H1 (cell line): ENCODE measurements around the gene RNF224. TPM values are rescaled to one million over a fixed set of nuclear protein-coding genes. Genes with fewer than 3 reads are reported as not detected.
A peak's percentile ranks its signal among the peaks of the same experiment; 100 is the strongest.

Source experiments
- CTCF ChIA-PET: fragments of 300-600 bp; sonication (Branson Sonifier 250); formaldehyde crosslinking; loops from one replicate; lab custom pipeline; 2021; ENCODE audit not compliant: partially characterized antibody; lab: Charles Lee
- POLR2A ChIA-PET: fragments of 300-600 bp; sonication (Branson Sonifier 250); formaldehyde crosslinking; loops from one replicate; lab custom pipeline; 2021; ENCODE audit warnings: inconsistent platforms; ENCODE audit not compliant: partially characterized antibody; lab: Charles Lee
- DNase-seq, 2 experiments: peaks; one replicate each; pipeline versions ENCODE4 v3.0.0 to v3.0.0-alpha.2; 2010 to 2022; ENCODE audit warnings: low spot score in 2 of 2, low read depth in 1 of 2, mixed read lengths in 1 of 2
- FAIRE-seq: peaks from 2 replicates; lab custom pipeline; 2011; peaks lifted over from hg19 to GRCh38; lab: Jason Lieb, UNC
- H2AFZ ChIP-seq: 2 replicates; pipeline ENCODE4 v1.8.1; 2012; ENCODE audit warnings: low read length, inconsistent platforms
- H2AK5ac ChIP-seq: 2 replicates; pipeline ENCODE4 v1.6.1; 2013; ENCODE audit warnings: low read depth, low read length
- H2BK120ac ChIP-seq: replicated peaks from 2 replicates; pipeline ENCODE3; 2013; ENCODE audit warnings: low read depth, low read length, inconsistent platforms
- H2BK12ac ChIP-seq: 2 replicates; pipeline ENCODE4 v1.6.1; 2013; ENCODE audit warnings: low read depth, low read length
- H2BK15ac ChIP-seq: 2 replicates; pipeline ENCODE4 v1.6.1; 2013; ENCODE audit warnings: low read length
- H2BK20ac ChIP-seq: 2 replicates; pipeline ENCODE4 v1.6.1; 2013; ENCODE audit warnings: low read length
- H2BK5ac ChIP-seq: 2 replicates; pipeline ENCODE4 v1.6.1; 2013; ENCODE audit warnings: low read depth, low read length
- H3K14ac ChIP-seq: 2 replicates; pipeline ENCODE4 v1.6.1; 2013; ENCODE audit warnings: inconsistent platforms; ENCODE audit not compliant: insufficient read length
- H3K18ac ChIP-seq: 2 replicates; pipeline ENCODE4 v1.6.1; 2013; ENCODE audit warnings: low read length; ENCODE audit errors: extremely low read depth
- H3K23ac ChIP-seq: 2 replicates; pipeline ENCODE4 v1.6.1; 2013; ENCODE audit warnings: inconsistent platforms; ENCODE audit not compliant: insufficient read length
- H3K23me2 ChIP-seq: 2 replicates; pipeline ENCODE4 v1.6.1; 2013; ENCODE audit warnings: low read depth, low read length
- H3K27ac ChIP-seq: 2 replicates; pipeline ENCODE4 v1.6.1; 2011; ENCODE audit warnings: low read depth, low read length, inconsistent platforms
- H3K27me3 ChIP-seq, 4 experiments: replicated peaks in 1 of 4; 1 replicate in 1 of 4; 2 replicates in 3 of 4; pipeline versions ENCODE4 v1.6.1 to v1.8.1; 2011 to 2013; ENCODE audit warnings: low read length in 3 of 4, mild to moderate bottlenecking in 3 of 4, inconsistent platforms in 2 of 4, mixed read lengths in 2 of 4, moderate library complexity in 1 of 4; ENCODE audit not compliant: control insufficient read depth in 3 of 4, insufficient read depth in 3 of 4; ENCODE audit errors: extremely low read depth in 1 of 4
- H3K36me3 ChIP-seq, 4 experiments: 2 replicates each; pipeline versions ENCODE4 v1.6.1 to v1.8.1; 2011 to 2013; ENCODE audit warnings: mild to moderate bottlenecking in 4 of 4, low read length in 3 of 4, moderate library complexity in 2 of 4, control low read depth in 1 of 4, inconsistent platforms in 1 of 4; ENCODE audit not compliant: insufficient read depth in 4 of 4, control insufficient read depth in 2 of 4
- H3K4ac ChIP-seq: replicated peaks from 2 replicates; pipeline ENCODE3; 2013; ENCODE audit warnings: low read length, low read depth, mixed read lengths, inconsistent platforms; ENCODE audit not compliant: insufficient read length
- H3K4me1 ChIP-seq, 4 experiments: replicated peaks in 1 of 4; 1 replicate in 1 of 4; 2 replicates in 3 of 4; pipeline versions ENCODE4 v1.6.1 to v1.8.1; 2011 to 2013; ENCODE audit warnings: low read length in 3 of 4, inconsistent platforms in 2 of 4, mixed read lengths in 1 of 4; ENCODE audit not compliant: insufficient read depth in 4 of 4, control insufficient read depth in 3 of 4
- H3K4me2 ChIP-seq, 2 experiments: 2 replicates each; pipeline versions ENCODE4 v1.6.1 to v1.8.1; 2011 to 2013; ENCODE audit warnings: low read depth in 2 of 2, low read length in 2 of 2, control low read depth in 1 of 2, inconsistent platforms in 1 of 2, mild to moderate bottlenecking in 1 of 2; ENCODE audit not compliant: insufficient read depth in 1 of 2
- H3K4me3 ChIP-seq, 4 experiments: fragments of 200-600, 300-600 bp in 1 of 4; sonication (generic), shearing (Covaris generic), sonication (Bioruptor Twin) in 1 of 4; 2 replicates each; pipeline versions ENCODE4 v1.5.1 to v1.8.1; 2011 to 2016; ENCODE audit warnings: low read length in 4 of 4, low read depth in 3 of 4, control low read depth in 2 of 4, inconsistent platforms in 2 of 4, mild to moderate bottlenecking in 2 of 4, mixed read lengths in 1 of 4, moderate library complexity in 1 of 4; ENCODE audit not compliant: insufficient read depth in 2 of 4; ENCODE audit errors: extremely low read depth in 1 of 4
- H3K56ac ChIP-seq: replicated peaks from 2 replicates; pipeline ENCODE3; 2013; ENCODE audit warnings: low read depth, mild to moderate bottlenecking, mixed read lengths, low read length, inconsistent platforms; ENCODE audit not compliant: insufficient read length
- H3K79me1 ChIP-seq: 2 replicates; pipeline ENCODE4 v1.6.1; 2013; ENCODE audit warnings: low read depth, low read length, control low read depth
- H3K79me2 ChIP-seq, 2 experiments: 2 replicates each; pipeline versions ENCODE4 v1.6.1 to v1.8.1; 2012 to 2013; ENCODE audit warnings: low read length in 2 of 2, mild to moderate bottlenecking in 2 of 2, inconsistent platforms in 1 of 2; ENCODE audit not compliant: insufficient read depth in 2 of 2, control insufficient read depth in 1 of 2
- H3K9ac ChIP-seq, 4 experiments: replicated peaks in 1 of 4; 1 replicate in 1 of 4; 2 replicates in 3 of 4; pipeline versions ENCODE4 v1.6.1 to v1.8.1; 2011 to 2013; ENCODE audit warnings: low read depth in 3 of 4, low read length in 3 of 4, control low read depth in 2 of 4, mild to moderate bottlenecking in 2 of 4, moderate library complexity in 2 of 4, inconsistent platforms in 1 of 4; ENCODE audit errors: extremely low read depth in 1 of 4
- H3K9me3 ChIP-seq, 2 experiments: 2 replicates each; pipeline versions ENCODE4 v1.6.1 to v1.8.1; 2012 to 2013; ENCODE audit warnings: mild to moderate bottlenecking in 2 of 2, moderate library complexity in 2 of 2, control low read depth in 1 of 2, inconsistent platforms in 1 of 2, low read depth in 1 of 2, low read length in 1 of 2, mixed read lengths in 1 of 2; ENCODE audit not compliant: insufficient read depth in 2 of 2
- H4K20me1 ChIP-seq, 2 experiments: replicated peaks in 1 of 2; 2 replicates each; pipeline versions ENCODE3 to v1.8.1; 2011 to 2013; ENCODE audit warnings: inconsistent platforms in 2 of 2, low read length in 2 of 2, mild to moderate bottlenecking in 1 of 2; ENCODE audit not compliant: insufficient read depth in 2 of 2, control insufficient read depth in 1 of 2
- H4K5ac ChIP-seq: 2 replicates; pipeline ENCODE4 v1.6.1; 2013; ENCODE audit warnings: low read length, low read depth, mixed read lengths, inconsistent platforms; ENCODE audit not compliant: insufficient read length
- H4K8ac ChIP-seq: 2 replicates; pipeline ENCODE4 v1.8.0; 2013; ENCODE audit warnings: mild to moderate bottlenecking, moderate library complexity, low read length, inconsistent platforms; ENCODE audit not compliant: insufficient read depth; ENCODE audit errors: extremely low read depth
- H4K91ac ChIP-seq: replicated peaks from 2 replicates; pipeline ENCODE3; 2013; ENCODE audit warnings: low read length, mixed read lengths, inconsistent platforms; ENCODE audit not compliant: insufficient read length
- ASH2L ChIP-seq: fragments of 200-600, 300-600 bp; sonication (generic); IDR thresholded peaks from one replicate; pipeline ENCODE4 v1.7.1; 2017; ENCODE audit warnings: low read length
- BCL11A ChIP-seq, 2 experiments: IDR thresholded peaks; one replicate each; pipeline ENCODE4 v1.6.1; 2011; ENCODE audit warnings: low read depth in 2 of 2, low read length in 2 of 2, mild to moderate bottlenecking in 2 of 2
- BRCA1 ChIP-seq: IDR thresholded peaks from 2 replicates; pipeline ENCODE4 v1.6.1; 2012; ENCODE audit warnings: low read depth, low read length, improper control_type of control experiment
- CBX8 ChIP-seq: fragments of 300-800, 300-1000 bp; sonication (generic); IDR thresholded peaks from 2 replicates; pipeline ENCODE4 v1.7.1; 2016; ENCODE audit warnings: low read depth, low read length, borderline replicate concordance
- SAP30 ChIP-seq: fragments of 300-600 bp; sonication (generic); IDR thresholded peaks from 2 replicates; pipeline ENCODE4 v1.7.1; 2012; ENCODE audit warnings: low read length, moderate library complexity, mild to moderate bottlenecking, inconsistent platforms; ENCODE audit not compliant: insufficient read depth, insufficient replicate concordance
- SP2 ChIP-seq: IDR thresholded peaks from 2 replicates; pipeline ENCODE4 v1.6.1; 2012; ENCODE audit warnings: mild to moderate bottlenecking, low read length, inconsistent platforms
- SUZ12 ChIP-seq: fragments of 200-600 bp; sonication (generic); IDR thresholded peaks from 2 replicates; pipeline ENCODE4 v1.6.1; 2012; ENCODE audit warnings: mild to moderate bottlenecking, inconsistent platforms, low read length, moderate library complexity, mixed read lengths
- USF2 ChIP-seq: IDR thresholded peaks from 2 replicates; pipeline ENCODE4 v1.6.1; 2011; ENCODE audit warnings: low read length, improper control_type of control experiment
- ZNF274 ChIP-seq: IDR thresholded peaks from 2 replicates; pipeline ENCODE4 v1.7.0; 2012; ENCODE audit warnings: low read length, borderline replicate concordance; ENCODE audit errors: extremely low read depth
- WGBS, 2 experiments: shearing (Covaris generic) in 1 of 2; methylation state at CpG; one replicate each; pipeline versions ENCODE4 v1.1.6 to v1.1.7; 2013 to 2015; ENCODE audit warnings: low lambda C conversion rate in 2 of 2, mixed read lengths in 2 of 2, inconsistent platforms in 1 of 2, low coverage in 1 of 2, missing lambda C conversion rate in 1 of 2; ENCODE audit not compliant: insufficient replicate concordance in 2 of 2, insufficient coverage in 1 of 2, insufficient read length in 1 of 2; ENCODE audit errors: extremely low coverage in 1 of 2, missing lambda C conversion rate in 1 of 2; 5-methylcytosine and 5-hydroxymethylcytosine counted together
- polyA plus RNA-seq, 7 experiments: library from polyadenylated mRNA; depleted of rRNA in 3 of 7; stranded (reverse) in 5 of 7; unstranded in 2 of 7; fragments of >200 nt in 5 of 7; fragments of 200-250 nt in 2 of 7; gene quantifications; 1 replicate in 5 of 7; 2 replicates in 1 of 7; 4 replicates in 1 of 7; pipeline versions ENCODE4 v1.2.1 to v1.2.3, GENCODE V29; 2011 to 2013; ENCODE audit warnings: missing spikeins in 2 of 7, mixed read lengths in 2 of 7
- total RNA-seq: library from RNA; stranded (reverse); fragmentation: NEBNext Ultra II Directional; extraction: Animal tissue kit (Norgen Biotek cat#: 25700); gene quantifications from 2 replicates; pipeline ENCODE4 v1.2.1, GENCODE V29; 2021

RNF224 gene
- total and polyA plus RNA-seq, 2 of the 8 experiments (the other 6 are each of a cell fraction or from before 2014, with no cell fraction given), result 0.24 TPM; not detected in 1

- CTCF ChIA-PET, result interaction anchor here (1.7 to 2.6 kb wide), 4 partner anchors 8 to 29 kb away, joined by 4 to 11 read pairs (median 6); no protein-coding TSS in a partner anchor
Observed at GRCh38 chr9:137265496-137266161, 38.3 kb downstream of the RNF224 start.

More at GRCh38 chr9:137265496-137266161, 38.3 kb downstream of the RNF224 start:
- Histone ChIP-seq H3K79me2 (no peaks in the 10 kb centered on the region), H3K23me2 (no peaks in the 10 kb centered on the region), H4K5ac (no peak overlapping the region), H2BK12ac (no peak overlapping the region), H2AK5ac (no peak overlapping the region), H3K27ac (no peak overlapping the region), H2BK20ac (0 out of 2 replicates have a peak overlapping the region, but pooled peaks have one; percentile 32), H3K4me3 (no peak overlapping the region), H3K4me2 (no peak overlapping the region), H3K9me3 (no peaks in the 10 kb centered on the region), H3K27me3 (no peaks in the 10 kb centered on the region), H2BK5ac (no peak overlapping the region), H2BK15ac (no peak overlapping the region), H3K23ac (no peak overlapping the region), H3K36me3 (peaks cover 6 to 37% (median 20%) of the 10 kb centered on the region in 4 experiments), H4K91ac (no peak overlapping the region), H3K4ac (no peak overlapping the region), H3K18ac (no peak overlapping the region), H4K8ac (peak overlapping the region; percentile 25; the same call in 1 of the 2 replicates), H3K14ac (no peak overlapping the region), H2BK120ac (no peak overlapping the region), H3K9ac (no peak overlapping the region), H3K56ac (no peak overlapping the region), H4K20me1 (peaks cover 0 to 10% of the 10 kb centered on the region in 2 experiments), H2AFZ (no peak overlapping the region), H3K79me1 (no peaks in the 10 kb centered on the region), H3K4me1 (no peaks in the 10 kb centered on the region)
- DNase-seq, result no peak
- TF ChIP-seq ASH2L (no peak), SUZ12 (no peak), SAP30 (no peak), USF2 (no peak), ZNF274 (no peak), BCL11A (IDR thresholded peaks at IDR 0.05; ENCODE audit: low read depth in 2 of 2, low read length in 2 of 2) (no peak), BRCA1 (no peak), CBX8 (no peak), SP2 (no peak)
- FAIRE-seq, result no peak
- 91% methylated on average over 25 of the region's 29 CpGs; no CpG with 5 or more reads in 1 of the 2 experiments for WGBS, 2 experiments
- POLR2A ChIA-PET, result interaction anchor here (1.2 to 69.9 kb wide), 3 partner anchors 9 to 136 kb away, joined by 3 to 1462 read pairs (median 1462); partner anchors contain the start of genes CYSRT1, NDOR1, NELFB and RNF208
